SK-N-SH treated with all-trans-retinoic acid at 6 μM for 48 hours (cell line): ENCODE results near the gene FGF3.

Experiments used
- ATAC-seq: fragments of 200-7000 bp; cut with Tn5 transposase; 3 replicates; pipeline ENCODE4 v1.9.1; 2020; ENCODE audit warnings: mild to moderate bottlenecking, moderate library complexity
- ARNTL ChIP-seq: fragments of 450-650 bp; formaldehyde crosslinking; IDR thresholded peaks from 2 replicates; pipeline ENCODE4 v1.5.0; 2020; ENCODE audit warnings: low read depth, mild to moderate bottlenecking, moderate library complexity, borderline replicate concordance
- CREB5 ChIP-seq: fragments of 250-450 bp; sonication (Bioruptor Pico); IDR thresholded peaks from 2 replicates; pipeline ENCODE4 v1.5.1; 2020; ENCODE audit warnings: low read depth, mild to moderate bottlenecking, moderate library complexity
- CSDC2 ChIP-seq: fragments of 250-450 bp; sonication (Bioruptor Pico); IDR thresholded peaks from 2 replicates; pipeline ENCODE4 v1.5.0; 2020; ENCODE audit warnings: mild to moderate bottlenecking, moderate library complexity
- CSRNP3 ChIP-seq: fragments of 250-450 bp; sonication (Bioruptor Pico); IDR thresholded peaks from 2 replicates; pipeline ENCODE4 v1.5.1; 2021; ENCODE audit warnings: mild to moderate bottlenecking, moderate library complexity
- ISL1 ChIP-seq: fragments of 250-450 bp; sonication (Bioruptor Pico); IDR thresholded peaks from 2 replicates; pipeline ENCODE4 v2.1.2; 2022; ENCODE audit warnings: mild to moderate bottlenecking, moderate library complexity
- OSR1 ChIP-seq: fragments of 250-450 bp; sonication (Bioruptor Pico); IDR thresholded peaks from 2 replicates; pipeline ENCODE4 v1.8.0; 2022; ENCODE audit warnings: moderate library complexity, mild to moderate bottlenecking, inconsistent platforms
- PATZ1 ChIP-seq: fragments of 250-450 bp; sonication (Bioruptor Pico); IDR thresholded peaks from 2 replicates; pipeline ENCODE4 v1.8.0; 2020; ENCODE audit warnings: mild to moderate bottlenecking, moderate library complexity, borderline replicate concordance
- POU6F1 ChIP-seq: fragments of 250-450 bp; sonication (Bioruptor Pico); IDR thresholded peaks from 2 replicates; pipeline ENCODE4 v1.8.0; 2021; ENCODE audit warnings: low read depth, mild to moderate bottlenecking, moderate library complexity, borderline replicate concordance
- PPARA ChIP-seq: fragments of 250-450 bp; sonication (Bioruptor Pico); IDR thresholded peaks from 2 replicates; pipeline ENCODE4 v1.5.0; 2020; ENCODE audit warnings: mild to moderate bottlenecking, borderline replicate concordance
- RARB ChIP-seq: fragments of 250-450 bp; sonication (Bioruptor Pico); IDR thresholded peaks from 2 replicates; pipeline ENCODE4 v1.8.0; 2021; ENCODE audit warnings: mild to moderate bottlenecking, moderate library complexity
- SNAI2 ChIP-seq: fragments of 250-450 bp; sonication (Bioruptor Pico); IDR thresholded peaks from 2 replicates; pipeline ENCODE4 v1.5.0; 2020; ENCODE audit warnings: mild to moderate bottlenecking, moderate library complexity
- TOX ChIP-seq: fragments of 250-450 bp; sonication (Bioruptor Pico); IDR thresholded peaks from 2 replicates; pipeline ENCODE4 v1.8.0; 2021; ENCODE audit warnings: mild to moderate bottlenecking, moderate library complexity, borderline replicate concordance
- ZC3H10 ChIP-seq: fragments of 250-450 bp; sonication (Bioruptor Pico); IDR thresholded peaks from 2 replicates; pipeline ENCODE4 v1.5.1; 2021; ENCODE audit warnings: mild to moderate bottlenecking, moderate library complexity
- ZFP3 ChIP-seq: fragments of 250-450 bp; sonication (Bioruptor Pico); IDR thresholded peaks from 2 replicates; pipeline ENCODE4 v1.5.0; 2020; ENCODE audit warnings: mild to moderate bottlenecking, moderate library complexity
- ZNF565 ChIP-seq: fragments of 450-650 bp; formaldehyde crosslinking; conservative IDR thresholded peaks from 2 replicates; pipeline ENCODE4 v1.5.0; 2020; ENCODE audit warnings: low read depth, mild to moderate bottlenecking, moderate library complexity
- ZNF70 ChIP-seq: fragments of 450-650 bp; formaldehyde crosslinking; IDR thresholded peaks from 2 replicates; pipeline ENCODE4 v1.5.0; 2020; ENCODE audit warnings: mild to moderate bottlenecking, moderate library complexity
- ZNF8 ChIP-seq: fragments of 450-650 bp; formaldehyde crosslinking; IDR thresholded peaks from 2 replicates; pipeline ENCODE4 v1.5.0; 2020; ENCODE audit warnings: mild to moderate bottlenecking, moderate library complexity

The FGF3 gene

GRCh38 chr11:69775163-69775755, 44.0 kb downstream of the FGF3 start, which contains the start of gene FGF4 (continued):
- TF ChIP-seq CSRNP3 (CRISPR knock-in tag) (no peak), ZNF565 (no peak), OSR1 (no peak), ZC3H10 (CRISPR knock-in tag) (no peak), ISL1 (CRISPR knock-in tag) (no peak), PATZ1 (CRISPR knock-in tag) (no peak), ARNTL (CRISPR knock-in tag) (no peak), CREB5 (no peak), PPARA (CRISPR knock-in tag) (no peak)

GRCh38 chr11:69774354-69775162, 44.7 kb downstream of the FGF3 start:
- ATAC-seq = no peak
- TF ChIP-seq TOX (CRISPR knock-in tag) (no peak), ZFP3 (no peak), ZNF565 (no peak), SNAI2 (no peak), OSR1 (no peak), RARB (CRISPR knock-in tag) (no peak), PPARA (CRISPR knock-in tag) (no peak), POU6F1 (CRISPR knock-in tag) (no peak), CREB5 (no peak), ARNTL (CRISPR knock-in tag) (no peak), ZNF8 (CRISPR knock-in tag) (no peak)

GRCh38 chr11:69773626-69774353, 45.4 kb downstream of the FGF3 start:
- ATAC-seq = no peak
- TF ChIP-seq OSR1 = no peak
- no peak for TF ChIP-seq ZNF8 (CRISPR knock-in tag)
- no peak for TF ChIP-seq PATZ1 (CRISPR knock-in tag)
- TF ChIP-seq ZNF70 = no peak
- no peak for TF ChIP-seq CSDC2 (CRISPR knock-in tag)
- no peak for TF ChIP-seq POU6F1 (CRISPR knock-in tag)
- TF ChIP-seq ARNTL (CRISPR knock-in tag) = no peak
